Mucosa of gallbladder (tissue), 1 donor: ENCODE measurements around the gene LRBA. TPM values are rescaled to one million over a fixed set of nuclear protein-coding genes. Genes with fewer than 3 reads are reported as not detected.
"Not testable (repeated sequence)": the region's sequence is repeated elsewhere in the genome, so short reads cannot be mapped to it uniquely, and the experiment has no call there.

Source experiments
- DNase-seq: peaks from one replicate; pipeline ENCODE4 v3.0.0-alpha.2; 2020; ENCODE audit warnings: low spot score
- total RNA-seq: library from RNA; stranded (reverse); gene quantifications from one replicate; pipeline ENCODE4 v1.2.1, GENCODE V29; 2021
- donor health status: DM: no; HTN: no; CAD: no.

The LRBA gene
- total RNA-seq, 1 donor from 2014 or later: 64.4 TPM

GRCh38 chr4:150679018-150679764, 335.9 kb downstream of the LRBA start:
- DNase-seq: no peak

DNA sequence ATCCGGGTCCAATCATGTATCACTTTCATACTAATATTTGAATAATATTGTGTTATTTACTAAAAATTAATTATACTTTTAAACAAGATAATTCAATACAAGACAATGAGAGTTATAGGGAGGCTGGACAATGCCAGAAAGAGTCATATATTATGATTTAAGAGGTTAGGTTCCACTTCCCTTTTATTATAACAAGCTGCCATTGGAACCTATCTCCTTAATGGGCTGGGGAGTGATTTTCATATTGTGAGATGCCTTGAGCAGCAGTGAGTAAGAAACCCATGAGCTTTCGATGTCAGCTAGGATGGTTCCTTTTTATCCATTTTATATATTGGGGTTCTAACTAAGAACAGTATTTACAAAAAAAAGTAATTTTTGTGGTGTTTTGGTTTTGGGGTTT, 341.3 kb downstream of the LRBA start:
- DNase-seq: no peak

DNA sequence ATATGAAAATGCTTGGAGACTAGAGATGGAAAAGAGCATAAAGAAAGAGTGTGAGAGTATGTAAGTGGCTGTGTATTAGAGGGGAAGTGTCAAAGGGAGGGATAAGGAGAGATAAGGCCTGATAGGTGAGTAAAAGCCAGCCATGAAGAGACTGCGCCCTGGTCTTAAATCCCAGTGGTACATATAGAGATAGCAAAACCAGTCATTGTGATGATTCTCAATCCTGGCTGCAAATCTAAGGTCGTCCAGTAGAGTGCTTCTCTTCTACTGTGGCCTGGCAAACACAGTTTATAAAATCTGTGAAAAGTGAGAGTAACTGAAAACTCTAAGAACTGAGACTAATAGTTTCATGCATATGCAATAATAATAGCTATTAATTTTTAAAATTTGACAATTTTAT, 346.3 kb downstream of the LRBA start:
- DNase-seq: no peak

DNA sequence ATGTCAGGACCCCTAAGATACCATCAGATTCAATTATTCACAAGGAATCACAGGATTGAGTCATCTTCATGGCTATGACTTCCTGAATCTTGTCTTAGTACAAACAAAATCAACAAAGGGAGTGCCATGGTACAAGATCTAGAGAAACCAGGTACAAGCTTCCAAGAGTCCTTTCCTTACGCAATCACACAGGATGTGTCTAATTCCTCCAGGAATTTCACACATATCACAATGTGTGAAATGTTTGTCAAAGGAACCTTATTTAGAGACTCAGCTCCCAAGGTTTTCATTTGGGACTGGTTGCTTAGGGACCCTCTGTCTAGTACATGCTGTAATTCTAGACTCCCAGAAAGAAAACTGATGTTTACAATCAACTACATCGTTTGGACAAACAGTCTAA, 350.1 kb downstream of the LRBA start:
- DNase-seq: no peak

- no peak for DNase-seq
These were observed 352.4 kb downstream of the LRBA start for GRCh38 chr4:150662686-150663085.

GRCh38 chr4:150661551-150661950, 353.5 kb downstream of the LRBA start:
- DNase-seq: not testable (repeated sequence)

GRCh38 chr4:150658258-150658657, 356.8 kb downstream of the LRBA start:
- DNase-seq: not testable (repeated sequence)

DNA sequence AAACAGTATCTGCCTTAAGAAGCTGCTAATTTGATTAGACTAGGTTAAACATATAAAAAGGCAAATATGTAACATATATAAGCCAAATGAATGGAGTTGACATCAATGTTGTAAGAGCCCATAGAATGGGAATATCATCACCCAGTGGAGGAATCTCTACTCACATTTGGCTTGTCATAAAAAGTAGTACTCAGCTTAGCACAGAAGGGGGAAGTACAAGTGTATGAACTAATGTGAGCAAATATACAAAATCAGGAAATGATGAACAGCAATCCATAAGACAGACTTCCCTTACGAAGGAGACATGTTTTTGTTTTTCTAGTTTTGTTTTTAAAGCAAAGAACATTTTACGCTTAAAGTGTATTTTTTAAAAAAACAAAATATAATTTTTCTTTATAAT, 358.2 kb downstream of the LRBA start:
- DNase-seq: no peak

GRCh38 chr4:150650751-150651150, 364.3 kb downstream of the LRBA start:
- DNase-seq: no peak

GRCh38 chr4:150648123-150648522, 367.0 kb downstream of the LRBA start:
- no peak for DNase-seq

DNA sequence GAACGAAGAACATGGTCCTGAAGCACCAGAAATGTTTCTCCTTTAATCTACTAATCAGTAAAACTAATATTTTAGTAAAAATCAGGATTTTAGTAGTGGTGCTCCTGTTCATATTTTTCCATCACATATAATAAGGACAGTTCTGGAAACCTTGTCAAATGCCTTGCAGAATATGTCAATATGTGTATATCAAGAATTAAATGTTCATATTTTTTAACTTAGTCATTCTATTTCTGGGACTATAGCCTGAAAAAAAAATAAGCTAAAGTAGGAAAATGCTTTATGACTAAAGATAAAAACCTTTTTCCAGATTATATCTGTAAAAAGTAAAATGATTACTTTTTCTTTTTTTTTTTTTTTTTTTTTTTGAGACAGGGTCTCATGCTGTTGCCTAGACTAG, 368.1 kb downstream of the LRBA start:
- no peak for DNase-seq

GRCh38 chr4:150641612-150642011, 373.5 kb downstream of the LRBA start:
- DNase-seq: no peak

GRCh38 chr4:150632639-150633038, 382.4 kb downstream of the LRBA start:
- DNase-seq: no peak

DNA sequence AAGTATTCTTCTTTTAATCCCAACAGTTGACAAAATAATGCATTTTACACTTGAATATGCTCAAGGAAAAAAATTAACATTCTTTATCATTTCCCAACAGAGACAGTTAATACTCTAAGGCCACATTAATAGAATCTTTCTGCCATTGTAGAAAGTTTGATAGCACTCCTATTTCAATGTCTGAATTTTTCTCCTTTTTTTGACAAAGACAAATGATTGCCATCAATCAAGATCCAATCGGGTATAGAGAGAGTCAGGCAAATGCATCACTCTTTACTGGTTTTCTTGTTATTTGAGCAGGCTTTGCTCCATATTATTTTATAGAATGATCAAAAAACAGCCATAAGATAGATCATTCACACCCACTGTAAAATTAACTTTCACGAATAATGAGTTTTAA, 387.0 kb downstream of the LRBA start:
- DNase-seq: no peak

GRCh38 chr4:150625033-150625432, 390.1 kb downstream of the LRBA start:
- DNase-seq: no peak

- DNase-seq: no peak
These were observed 391.0 kb downstream of the LRBA start for GRCh38 chr4:150624055-150624454.

GRCh38 chr4:150619042-150619441, 396.0 kb downstream of the LRBA start:
- DNase-seq: no peak

DNA sequence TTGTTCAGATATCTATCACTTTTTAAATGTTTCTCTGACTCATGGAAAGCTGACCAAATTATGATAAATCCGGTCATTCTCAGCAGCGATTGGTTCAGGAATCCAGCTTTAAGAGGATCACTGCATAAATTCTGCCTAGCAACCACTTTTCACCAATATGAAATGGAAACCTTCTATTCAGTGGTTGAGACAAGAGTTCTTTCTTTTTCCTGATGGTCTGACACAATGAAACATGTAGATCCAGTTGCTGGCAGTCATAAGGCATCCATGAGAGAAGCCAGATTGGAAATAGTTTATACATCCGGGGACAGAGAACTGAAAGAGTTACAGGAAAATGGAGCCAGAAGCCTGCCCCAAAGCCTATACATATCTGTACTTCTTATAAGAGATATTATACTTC, 406.0 kb downstream of the LRBA start:
- DNase-seq: no peak

- DNase-seq: no peak
These were observed 414.2 kb downstream of the LRBA start for GRCh38 chr4:150600812-150601445.

- DNase-seq: no peak
These were observed 415.5 kb downstream of the LRBA start for GRCh38 chr4:150599547-150599946.

DNA sequence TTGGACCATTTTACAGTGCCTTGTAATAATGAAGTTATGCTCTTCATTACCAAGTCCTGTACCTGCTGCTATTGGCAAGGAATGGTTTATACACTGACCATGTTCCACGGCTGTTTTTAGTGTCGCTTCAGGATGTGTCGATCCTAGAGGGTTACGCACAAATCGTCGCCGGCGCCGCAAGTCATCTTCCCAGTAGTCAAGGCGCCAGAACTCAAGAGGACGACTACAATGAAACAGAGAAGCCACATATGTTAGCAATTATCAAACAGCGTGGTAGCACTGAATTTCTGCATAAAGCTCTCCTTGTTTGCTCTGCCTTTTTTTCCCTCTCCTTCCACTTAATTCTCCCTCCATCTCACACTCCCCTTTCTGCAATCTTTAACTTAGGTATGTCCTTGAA, 416.2 kb downstream of the LRBA start:
- DNase-seq: no peak

DNA sequence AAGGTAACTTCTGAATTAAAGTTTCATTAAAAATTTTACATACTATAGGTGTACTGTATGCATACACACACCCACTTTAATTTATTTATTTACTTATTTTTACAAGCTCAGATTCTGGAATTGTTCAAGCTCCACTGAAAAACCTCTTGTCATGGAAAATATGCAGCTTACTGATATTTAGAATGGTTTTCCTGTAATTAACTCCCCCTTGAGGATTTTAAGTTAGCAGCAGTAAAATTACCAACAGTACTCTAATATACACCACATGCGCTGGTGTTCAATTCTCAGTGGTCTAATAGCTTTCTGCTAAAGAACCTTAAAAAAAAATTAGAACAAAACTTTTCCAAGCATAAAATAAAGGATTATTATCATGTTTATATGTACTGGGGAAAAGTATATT, 421.1 kb downstream of the LRBA start:
- DNase-seq: no peak

DNA sequence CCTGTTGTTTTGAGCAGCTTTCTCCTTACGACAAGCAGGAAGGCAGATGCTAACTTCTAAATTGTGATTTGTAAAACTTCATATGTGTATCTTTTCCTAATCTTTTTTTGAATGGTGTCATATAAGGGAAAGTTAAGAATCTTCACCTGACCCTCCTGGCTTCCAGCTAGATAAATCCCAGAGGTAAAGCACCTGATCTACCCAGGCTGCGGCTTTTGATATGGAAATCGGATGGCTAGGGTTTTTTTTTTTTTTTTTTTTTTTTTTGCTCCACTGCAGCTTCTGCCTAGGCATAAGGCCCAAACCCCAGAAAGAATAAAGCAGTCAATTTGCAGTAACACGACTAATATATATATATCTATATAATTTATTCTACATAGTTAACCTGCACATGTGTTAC, 423.2 kb downstream of the LRBA start:
- DNase-seq: no peak

DNA sequence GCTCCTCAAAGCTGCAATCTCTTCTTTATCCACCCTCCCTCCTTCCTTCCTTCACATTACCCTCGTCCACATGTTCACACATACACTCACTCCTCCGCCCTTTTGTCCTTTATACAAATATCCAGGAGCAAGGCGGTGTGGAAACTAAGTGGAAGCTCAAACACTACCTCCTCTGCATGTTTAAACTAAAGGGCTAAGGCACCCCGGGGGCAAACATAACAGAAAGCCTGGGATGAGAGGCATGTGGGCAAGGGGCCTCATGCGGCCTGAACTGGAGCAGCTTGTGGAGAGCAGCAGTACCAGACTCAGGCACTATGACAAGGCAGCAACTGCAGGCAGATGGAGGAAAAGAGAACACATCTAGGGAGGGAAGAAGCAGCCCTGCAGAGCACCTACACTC, 423.7 kb downstream of the LRBA start:
- no peak for DNase-seq
